DLD1 (cell line): ENCODE data around the gene SPTAN1.
"Not testable (repeated sequence)": the region's sequence is repeated elsewhere in the genome, so short reads cannot be mapped to it uniquely, and the experiment has no call there.

ENCODE experiments used
- in situ Hi-C: cut with HindIII; loops from 2 replicates; pipeline ENCODE4 v1.10.0; 2017; ENCODE audit warnings: low sequenced_read_pairs

The SPTAN1 gene

GRCh38 chr9:128656416-128657343 lies 104.3 kb downstream of the SPTAN1 start, which contains the start of gene DYNC2I2:
Gene DYNC2I2 (minus strand): TSS chr9:128656847. CDS start chr9:128656726, 121 bp downstream.
- in situ Hi-C loops = no loop called here

- in situ Hi-C loops = no loop called here
Measured at GRCh38 chr9:128657344-128657704, 104.9 kb downstream of the SPTAN1 start.

- in situ Hi-C loops = no loop called here
Measured at GRCh38 chr9:128657796-128658195, 105.4 kb downstream of the SPTAN1 start.

GRCh38 chr9:128666481-128666941 lies 114.1 kb downstream of the SPTAN1 start:
- in situ Hi-C loops = not testable (repeated sequence)

GRCh38 chr9:128669786-128670185 lies 117.4 kb downstream of the SPTAN1 start:
- in situ Hi-C loops = no loop called here

GRCh38 chr9:128675382-128675781 lies 123.0 kb downstream of the SPTAN1 start:
- in situ Hi-C loops = no loop called here

- in situ Hi-C loops = no loop called here
Measured at GRCh38 chr9:128677794-128678193, 125.4 kb downstream of the SPTAN1 start.
